T47D (cell line): ENCODE measurements around the gene MAML2.

Experiments
- DNase-seq, 2 experiments: peaks; one replicate each; pipeline versions ENCODE4 v3.0.0 to v3.0.0-alpha.2; 2011 to 2012; ENCODE audit warnings: low read depth in 1 of 2, low spot score in 1 of 2
- JUND ChIP-seq: IDR thresholded peaks from 2 replicates; pipeline ENCODE4 v1.6.1; 2012; ENCODE audit warnings: low read depth
- in situ Hi-C: cut with HindIII; loops from 2 replicates; pipeline ENCODE4 v1.10.0; 2016; ENCODE audit warnings: low sequenced_read_pairs, low pct_unique_long_range_greater_than_20kb

Gene MAML2

GRCh38 chr11:96006037-96006436, 337.0 kb downstream of the MAML2 start:
- in situ Hi-C loops: no loop called here
- DNase-seq: no peak
- no peak for TF ChIP-seq JUND

GRCh38 chr11:96004862-96005261, 338.1 kb downstream of the MAML2 start:
- DNase-seq: no peak
- TF ChIP-seq JUND: no peak
- in situ Hi-C loops: no loop called here

- DNase-seq: no peak
- TF ChIP-seq JUND: no peak
- in situ Hi-C loops: no loop called here
Observed at GRCh38 chr11:96002754-96003290, 340.2 kb downstream of the MAML2 start.

- in situ Hi-C loops: no loop called here
- DNase-seq: no peak
- TF ChIP-seq JUND: no peak
Observed at GRCh38 chr11:96002339-96002738, 340.7 kb downstream of the MAML2 start.

GRCh38 chr11:96001037-96001436, 342.0 kb downstream of the MAML2 start:
- TF ChIP-seq JUND: no peak
- in situ Hi-C loops: no loop called here
- no peak for DNase-seq

GRCh38 chr11:95999711-96000406, 343.1 kb downstream of the MAML2 start:
- in situ Hi-C loops: no loop called here
- DNase-seq: no peak
- TF ChIP-seq JUND: no peak

GRCh38 chr11:95996621-95997235, 346.3 kb downstream of the MAML2 start:
- in situ Hi-C loops: no loop called here
- DNase-seq: no peak
- no peak for TF ChIP-seq JUND

GRCh38 chr11:95994329-95994728, 348.7 kb downstream of the MAML2 start:
- in situ Hi-C loops: no loop called here
- DNase-seq: no peak
- TF ChIP-seq JUND: no peak

- DNase-seq: no peak
- TF ChIP-seq JUND: no peak
- in situ Hi-C loops: no loop called here
Observed at GRCh38 chr11:95993438-95994298, 349.3 kb downstream of the MAML2 start.

GRCh38 chr11:95991545-95991944, 351.4 kb downstream of the MAML2 start:
- no peak for TF ChIP-seq JUND
- in situ Hi-C loops: no loop called here
- no peak for DNase-seq

GRCh38 chr11:95991101-95991500, 351.9 kb downstream of the MAML2 start:
- no peak for TF ChIP-seq JUND
- in situ Hi-C loops: no loop called here
- DNase-seq: no peak

GRCh38 chr11:95989780-95990179, 353.2 kb downstream of the MAML2 start:
- in situ Hi-C loops: no loop called here
- DNase-seq: no peak

GRCh38 chr11:95989076-95989605, 353.9 kb downstream of the MAML2 start:
- in situ Hi-C loops: no loop called here
- DNase-seq: no peak
- no peak for TF ChIP-seq JUND

More at GRCh38 chr11:95989780-95990179, 353.2 kb downstream of the MAML2 start:
- no peak for TF ChIP-seq JUND
